ENCODE results near the gene EBI3.
"Not testable (repeated sequence)": the region's sequence is repeated elsewhere in the genome, so short reads cannot be mapped to it uniquely, and the experiment has no call there.

The EBI3 gene

DNA sequence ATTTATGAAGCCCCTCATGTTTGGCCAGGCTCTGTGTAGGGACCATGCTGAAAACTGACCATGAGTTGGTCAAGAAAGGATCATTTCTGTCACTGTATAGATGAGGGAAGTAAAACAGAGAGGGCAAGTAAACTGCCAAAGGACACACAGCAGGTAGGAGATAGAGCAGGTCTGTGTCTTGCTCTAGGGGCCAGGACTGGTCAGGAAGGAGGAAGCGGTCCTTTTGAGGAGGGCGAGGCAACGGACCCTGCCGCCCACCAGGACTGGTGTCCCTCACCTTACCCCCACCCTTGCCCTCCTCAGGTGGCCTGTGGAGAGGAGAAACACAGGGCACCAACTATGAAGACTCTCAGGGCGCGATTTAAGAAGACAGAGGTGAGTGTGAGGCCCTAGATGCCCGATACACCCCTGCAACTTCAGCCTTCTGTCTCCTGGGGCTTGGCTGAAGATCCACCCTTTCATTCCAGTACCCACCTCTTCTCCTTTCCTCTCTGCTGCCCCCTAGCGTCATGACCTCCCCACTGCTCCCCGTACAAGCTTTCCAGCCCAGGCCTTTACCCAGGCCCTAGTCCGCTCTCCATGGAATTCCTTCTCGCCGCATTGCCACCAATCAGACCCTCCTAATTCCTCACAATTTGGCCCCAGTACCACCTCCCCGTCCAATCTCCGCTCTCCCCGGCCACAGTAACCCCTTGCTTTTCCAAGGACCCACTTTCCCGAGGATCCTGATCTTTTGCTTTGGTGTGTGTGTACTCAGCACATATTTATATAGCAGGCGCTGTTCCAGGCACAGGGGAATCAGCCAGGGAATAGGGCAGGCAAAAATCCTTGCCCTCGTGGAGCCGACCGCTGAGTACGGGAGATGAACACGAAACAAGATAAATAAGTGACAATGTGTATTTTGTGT is 43.0 kb upstream of the EBI3 start:
- TF ChIP-seq, protein P1, sequence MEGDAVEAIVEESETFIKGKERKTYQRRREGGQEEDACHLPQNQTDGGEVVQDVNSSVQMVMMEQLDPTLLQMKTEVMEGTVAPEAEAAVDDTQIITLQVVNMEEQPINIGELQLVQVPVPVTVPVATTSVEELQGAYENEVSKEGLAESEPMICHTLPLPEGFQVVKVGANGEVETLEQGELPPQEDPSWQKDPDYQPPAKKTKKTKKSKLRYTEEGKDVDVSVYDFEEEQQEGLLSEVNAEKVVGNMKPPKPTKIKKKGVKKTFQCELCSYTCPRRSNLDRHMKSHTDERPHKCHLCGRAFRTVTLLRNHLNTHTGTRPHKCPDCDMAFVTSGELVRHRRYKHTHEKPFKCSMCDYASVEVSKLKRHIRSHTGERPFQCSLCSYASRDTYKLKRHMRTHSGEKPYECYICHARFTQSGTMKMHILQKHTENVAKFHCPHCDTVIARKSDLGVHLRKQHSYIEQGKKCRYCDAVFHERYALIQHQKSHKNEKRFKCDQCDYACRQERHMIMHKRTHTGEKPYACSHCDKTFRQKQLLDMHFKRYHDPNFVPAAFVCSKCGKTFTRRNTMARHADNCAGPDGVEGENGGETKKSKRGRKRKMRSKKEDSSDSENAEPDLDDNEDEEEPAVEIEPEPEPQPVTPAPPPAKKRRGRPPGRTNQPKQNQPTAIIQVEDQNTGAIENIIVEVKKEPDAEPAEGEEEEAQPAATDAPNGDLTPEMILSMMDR (conservative IDR thresholded peaks at IDR 0.05; ENCODE audit: low read depth, low read length): peak; percentile 89

DNA sequence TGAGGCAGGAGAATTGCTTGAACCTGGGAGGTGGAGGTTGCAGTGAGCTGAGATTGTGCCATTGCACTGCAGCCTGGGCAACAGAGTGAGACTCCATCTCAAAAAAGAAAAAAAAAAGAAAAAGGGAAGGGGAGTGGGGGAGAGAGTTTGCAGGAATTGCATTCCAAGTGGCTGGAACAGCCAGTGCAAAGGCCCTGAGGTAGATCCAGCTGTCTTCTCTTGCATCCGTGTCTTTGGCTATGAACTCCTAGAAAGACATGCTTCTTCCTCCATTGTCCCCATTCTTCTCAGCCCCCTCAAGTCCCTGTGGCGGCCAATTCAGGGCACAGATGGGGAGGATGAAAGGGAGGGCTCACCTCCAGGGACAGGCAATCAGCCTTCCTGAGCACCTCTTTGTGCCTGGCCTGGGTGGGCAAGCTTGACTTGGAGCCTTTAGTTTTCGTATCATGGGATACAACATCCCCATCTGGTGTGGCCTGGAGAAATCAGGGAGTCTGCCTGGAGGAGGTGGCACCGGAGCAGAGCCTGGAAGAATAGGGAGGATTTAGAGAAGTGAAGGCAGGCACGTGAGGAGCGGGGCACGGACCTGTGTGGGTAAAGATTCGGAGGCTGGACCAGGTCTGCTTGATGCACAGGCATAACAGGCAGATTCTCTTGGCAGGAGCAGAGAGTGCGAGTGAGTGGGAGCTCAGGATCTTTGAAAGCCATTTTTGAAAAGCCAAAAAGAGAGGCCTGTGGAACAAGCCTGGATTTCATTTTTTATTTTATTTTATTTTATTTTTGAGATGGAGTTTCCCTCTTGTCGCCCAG is 41.8 kb upstream of the EBI3 start:
- no peak overlapping the region for H3K4me3 ChIP-seq (ENCODE audit: low read length)
- TF ChIP-seq, protein P1 (conservative IDR thresholded peaks at IDR 0.05; ENCODE audit: low read depth, low read length): no peak
- no peak for DNase-seq (ENCODE audit: low read depth)

More for the DNA sequence above, 43.0 kb upstream of the EBI3 start:
- no peak overlapping the region for H3K4me3 ChIP-seq (ENCODE audit: low read length)
- DNase-seq (ENCODE audit: low read depth): no peak

DNA sequence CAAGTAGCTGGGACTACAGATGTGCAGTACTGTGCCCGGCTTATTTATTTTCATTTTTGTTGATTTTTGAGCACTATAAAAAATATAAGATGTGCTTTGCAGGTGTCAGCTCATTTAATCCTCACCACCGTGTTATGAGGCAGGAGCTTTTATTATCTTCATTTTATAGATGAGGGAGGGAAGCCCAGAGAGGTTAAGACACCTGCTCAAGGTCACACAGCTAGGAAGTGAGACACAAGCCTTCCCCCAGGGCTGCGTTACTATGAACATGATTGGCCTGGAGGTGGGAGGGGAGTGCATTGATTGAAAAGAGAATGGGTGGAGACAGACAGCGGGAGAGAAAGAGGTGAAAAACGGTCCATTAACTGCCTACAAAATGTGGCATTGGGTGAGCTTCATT is 39.7 kb upstream of the EBI3 start:
- TF ChIP-seq, protein P1 (conservative IDR thresholded peaks at IDR 0.05; ENCODE audit: low read depth, low read length): no peak

DNA sequence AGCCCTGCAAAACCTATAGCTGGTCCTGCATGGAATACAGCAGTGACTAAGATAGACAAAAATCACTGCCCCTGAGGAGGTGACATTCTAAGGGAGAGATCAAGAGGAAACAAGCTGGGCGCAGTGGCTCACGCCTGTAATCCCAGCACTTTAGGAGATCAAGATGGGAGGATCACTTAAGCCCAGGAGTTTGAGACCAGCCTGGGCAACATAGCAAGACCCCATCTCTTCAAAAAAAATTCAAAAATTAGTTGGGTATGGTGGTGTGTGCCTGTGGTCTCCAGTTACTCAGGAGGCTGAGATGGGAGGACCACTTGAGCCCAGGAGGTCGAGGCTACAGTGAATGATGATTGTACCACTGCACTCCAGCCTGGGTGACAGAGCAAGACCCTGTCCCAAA is 36.8 kb upstream of the EBI3 start:
- DNase-seq (ENCODE audit: low read depth); H3K4me3 ChIP-seq (ENCODE audit: low read length): not testable (repeated sequence)

More for the DNA sequence above, 39.7 kb upstream of the EBI3 start:
- DNase-seq (ENCODE audit: low read depth): no peak
- H3K4me3 ChIP-seq (ENCODE audit: low read length): no peak overlapping the region

DNA sequence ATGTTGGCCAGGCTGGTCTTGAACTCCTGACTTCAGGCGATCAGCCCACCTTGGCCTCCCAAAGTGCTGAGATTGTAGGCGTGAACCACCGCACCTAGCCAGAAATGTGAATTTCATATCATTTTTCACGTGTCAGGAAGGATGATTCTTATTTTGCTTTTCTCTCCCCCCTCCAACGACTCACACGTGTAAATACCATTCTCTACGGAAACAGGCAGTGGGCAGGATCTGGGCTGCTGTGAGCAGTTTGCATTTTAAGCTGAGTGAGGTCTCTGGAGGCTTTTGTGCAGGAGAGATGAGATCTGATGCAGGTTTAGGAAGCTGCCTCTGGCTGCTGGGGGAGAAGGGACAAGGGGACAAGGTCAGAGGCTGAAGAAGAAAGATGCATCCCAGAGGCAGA is 35.0 kb upstream of the EBI3 start:
- TF ChIP-seq, protein P1 (conservative IDR thresholded peaks at IDR 0.05; ENCODE audit: low read depth, low read length): no peak
- no peak for DNase-seq (ENCODE audit: low read depth)
- H3K4me3 ChIP-seq (ENCODE audit: low read length): no peak overlapping the region

DNA sequence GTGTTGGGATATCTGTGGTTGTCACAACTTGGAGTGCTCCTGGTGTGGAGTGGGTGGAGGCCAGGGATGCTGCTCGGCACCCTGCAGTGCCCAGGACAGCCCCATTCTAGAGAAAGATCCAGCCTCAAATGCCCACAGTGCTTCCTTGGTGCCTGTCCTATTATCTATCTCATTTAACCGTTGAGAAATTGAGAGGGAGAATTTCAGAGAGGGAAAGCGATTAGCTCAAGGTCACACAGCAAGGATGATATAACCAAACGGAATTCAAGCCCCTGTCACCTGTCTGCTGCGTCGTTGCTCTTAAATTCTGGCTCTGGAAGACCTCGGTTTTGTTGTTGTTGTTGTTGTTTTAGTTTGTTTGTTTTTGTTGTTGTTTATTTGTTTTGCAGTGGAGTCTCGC is 33.3 kb upstream of the EBI3 start:
- H3K4me3 ChIP-seq (ENCODE audit: low read length): no peak overlapping the region
- TF ChIP-seq, protein P1 (conservative IDR thresholded peaks at IDR 0.05; ENCODE audit: low read depth, low read length): no peak

DNA sequence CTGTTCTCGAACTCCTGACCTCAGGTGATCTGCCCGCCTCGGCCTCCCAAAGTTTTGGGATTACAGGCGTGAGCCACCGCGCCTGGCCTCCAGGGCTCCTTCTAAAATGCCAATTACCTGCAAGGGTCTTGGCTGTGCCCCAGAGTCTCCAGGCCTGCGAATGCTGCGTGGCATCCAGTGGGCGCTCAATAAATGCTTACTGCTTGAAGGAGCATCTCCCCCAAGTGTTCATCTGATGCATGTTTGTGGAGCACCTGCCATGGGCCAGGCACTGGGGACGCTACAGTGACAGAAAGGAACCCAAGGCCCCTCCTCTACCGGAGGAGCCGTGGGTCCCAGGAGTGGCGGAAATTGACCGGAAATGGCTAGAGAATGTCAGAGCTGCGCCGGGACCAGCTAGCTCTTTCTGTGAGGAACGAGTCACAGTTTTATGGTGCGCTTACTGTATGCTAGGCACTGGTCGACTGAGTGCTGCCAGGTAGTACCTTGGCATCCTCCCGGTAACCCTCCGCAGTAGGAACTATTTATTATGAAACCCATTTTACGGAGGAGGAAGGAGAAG is 32.7 kb upstream of the EBI3 start:
- DNase-seq (ENCODE audit: low read depth): no peak
- no peak overlapping the region for H3K4me3 ChIP-seq (ENCODE audit: low read length)
- TF ChIP-seq, protein P1 (conservative IDR thresholded peaks at IDR 0.05; ENCODE audit: low read depth, low read length): no peak

More for the DNA sequence above, 33.3 kb upstream of the EBI3 start:
- no peak for DNase-seq (ENCODE audit: low read depth)
